Hematopoietic multipotent progenitor cell treated with erythropoietin and hydrocortisone succinate and interleukin-3 and kit ligand, for 17 days (in vitro differentiated cells): ENCODE results near the gene UBASH3B.

Experiments
- DNase-seq: peaks from one replicate; pipeline ENCODE4 v3.0.0-alpha.2; 2015; ENCODE audit warnings: low spot score

Gene UBASH3B

GRCh38 chr11:122732342-122733315, 77.1 kb downstream of the UBASH3B start:
- DNase-seq = no peak

GRCh38 chr11:122733318-122733717, 77.8 kb downstream of the UBASH3B start:
- DNase-seq = no peak

- no peak for DNase-seq
These were observed 79.5 kb downstream of the UBASH3B start for GRCh38 chr11:122734848-122735496.

- no peak for DNase-seq
These were observed 82.6 kb downstream of the UBASH3B start for GRCh38 chr11:122737951-122738693.

GRCh38 chr11:122741613-122742300, 86.2 kb downstream of the UBASH3B start:
- no peak for DNase-seq

GRCh38 chr11:122742301-122743018, 86.9 kb downstream of the UBASH3B start:
- DNase-seq = no peak

- no peak for DNase-seq
These were observed 87.7 kb downstream of the UBASH3B start for GRCh38 chr11:122743097-122743741.

- no peak for DNase-seq
These were observed 88.4 kb downstream of the UBASH3B start for GRCh38 chr11:122743949-122744348.

GRCh38 chr11:122744357-122744756, 88.8 kb downstream of the UBASH3B start:
- no peak for DNase-seq

GRCh38 chr11:122745111-122745510, 89.6 kb downstream of the UBASH3B start:
- DNase-seq = no peak

- no peak for DNase-seq
These were observed 90.5 kb downstream of the UBASH3B start for GRCh38 chr11:122746050-122746478.

- DNase-seq = no peak
These were observed 91.2 kb downstream of the UBASH3B start for GRCh38 chr11:122746611-122747244.

GRCh38 chr11:122747351-122747781, 91.8 kb downstream of the UBASH3B start:
- no peak for DNase-seq

GRCh38 chr11:122749005-122749687, 93.6 kb downstream of the UBASH3B start:
- DNase-seq = no peak

GRCh38 chr11:122750049-122750448, 94.5 kb downstream of the UBASH3B start:
- no peak for DNase-seq

GRCh38 chr11:122751292-122752070, 96.0 kb downstream of the UBASH3B start:
- DNase-seq = no peak

GRCh38 chr11:122754028-122754427, 98.5 kb downstream of the UBASH3B start:
- no peak for DNase-seq

GRCh38 chr11:122754553-122755322, 99.2 kb downstream of the UBASH3B start:
- peak; percentile 20 for DNase-seq
